ENCODE results near the gene SPTLC2.
"Not testable (repeated sequence)": the region's sequence is repeated elsewhere in the genome, so short reads cannot be mapped to it uniquely, and the experiment has no call there.

The SPTLC2 gene

DNA sequence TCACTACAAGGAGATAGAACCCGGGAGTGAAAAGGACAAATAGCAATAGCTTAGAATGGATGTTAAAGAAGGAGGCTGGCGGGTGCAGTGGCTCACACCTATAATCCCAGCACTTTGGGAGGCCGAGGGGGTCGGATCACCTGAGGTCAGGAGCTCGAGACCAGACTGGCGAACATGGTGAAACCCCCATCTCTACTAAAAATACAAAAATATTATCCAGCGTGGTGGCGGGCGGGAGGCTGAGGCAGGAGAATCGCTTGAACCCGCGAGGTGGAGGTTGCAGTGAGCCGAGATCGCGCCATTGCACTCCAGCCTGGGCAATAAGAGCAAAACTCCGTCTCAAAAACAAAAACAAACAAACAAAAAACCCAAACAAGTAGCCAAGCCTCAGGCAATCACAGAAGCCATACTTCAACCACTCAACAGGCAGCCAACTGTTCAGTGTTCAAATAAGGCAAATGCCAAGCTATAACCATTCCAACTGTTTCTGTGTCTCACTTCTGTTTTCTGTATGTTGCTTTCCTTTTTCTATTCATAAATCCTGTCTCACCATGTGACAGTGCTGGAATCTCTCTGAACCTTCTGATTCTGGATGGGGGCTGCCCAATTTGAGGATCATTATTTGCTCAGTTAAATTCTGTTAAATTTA lies 3.9 kb upstream of the SPTLC2 start:
- no peak for DNase-seq

DNA sequence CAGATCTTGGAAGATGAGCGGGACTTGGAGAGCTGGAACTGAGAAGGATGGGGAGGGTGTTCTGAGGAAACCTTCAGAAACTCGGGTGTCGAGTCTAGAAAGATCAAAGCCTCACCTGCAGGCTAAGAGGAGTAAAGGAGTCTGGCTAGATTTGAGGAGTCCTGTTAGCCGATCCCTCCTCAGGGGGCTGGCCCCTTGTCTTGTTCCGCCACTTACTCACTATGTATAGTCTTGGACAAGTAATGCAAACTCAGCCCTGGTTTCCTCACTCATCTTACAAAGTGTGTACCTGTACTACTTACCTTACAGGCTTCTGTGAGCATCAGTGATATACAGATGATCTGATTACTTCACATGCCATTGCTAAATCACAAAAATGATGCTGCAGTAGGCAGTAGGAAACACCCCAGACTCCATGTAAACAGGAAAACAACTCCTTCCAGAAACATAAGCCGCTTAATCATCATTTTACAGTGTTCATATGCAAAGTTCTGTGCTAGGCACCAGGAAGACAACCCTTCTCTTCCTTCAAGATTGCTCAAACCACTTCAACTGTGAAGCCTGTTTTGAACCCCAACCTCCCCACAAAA lies 2.0 kb upstream of the SPTLC2 start:
- no peak for DNase-seq

DNA sequence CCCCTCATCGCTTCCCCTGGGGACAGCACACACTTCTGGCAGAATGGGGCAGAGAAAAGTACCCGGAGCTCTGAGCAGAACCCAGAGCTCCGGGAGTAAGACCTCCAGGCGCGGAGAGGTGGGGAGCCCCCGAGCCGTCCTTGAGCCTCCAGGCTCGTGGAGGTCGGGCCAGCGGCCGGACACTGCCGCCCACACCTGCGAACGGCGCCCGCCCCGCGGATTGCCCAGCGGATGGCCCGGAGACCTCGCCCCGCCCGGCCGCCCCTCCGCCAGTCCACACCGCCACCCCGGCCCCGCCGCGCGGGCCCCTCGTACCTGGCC lies 344 bp downstream of the SPTLC2 start:
- DNase-seq, result no peak

DNA sequence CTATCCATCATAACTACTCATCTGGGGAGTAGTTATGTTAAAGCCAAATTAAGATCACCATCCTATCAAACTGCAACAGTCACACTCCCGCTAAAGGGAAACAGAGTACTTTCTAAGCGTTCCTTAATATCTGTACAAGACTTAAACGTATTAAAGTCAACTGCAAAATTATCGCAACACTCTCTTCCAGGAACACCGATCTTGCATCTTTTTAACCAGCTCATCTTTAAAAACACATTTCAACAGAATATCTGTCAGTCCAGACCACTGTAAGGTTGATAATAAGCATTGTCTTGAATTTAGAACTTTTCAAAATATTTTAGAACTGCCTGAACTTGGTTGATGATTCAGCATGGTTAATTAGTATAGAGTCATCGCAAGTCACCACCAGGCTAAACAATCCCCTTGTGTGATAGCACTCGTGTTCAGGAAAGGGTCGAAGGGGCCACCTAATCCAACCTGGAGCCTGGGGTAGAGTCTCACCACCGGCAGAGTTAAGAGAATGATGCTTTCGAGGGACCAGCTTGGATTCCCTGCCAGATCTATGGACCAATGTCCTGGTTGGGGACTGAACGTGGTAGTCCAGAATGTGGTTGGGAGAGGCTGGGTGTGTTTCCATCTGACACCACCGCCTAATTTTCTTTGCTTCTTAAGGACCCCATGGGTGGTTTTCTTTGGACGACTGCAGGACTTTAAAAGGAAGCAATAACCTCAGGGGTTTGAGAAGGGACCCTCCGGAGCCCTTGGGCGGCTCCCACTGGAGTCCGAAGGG lies 890 bp downstream of the SPTLC2 start:
- DNase-seq, result peak; percentile 72

DNA sequence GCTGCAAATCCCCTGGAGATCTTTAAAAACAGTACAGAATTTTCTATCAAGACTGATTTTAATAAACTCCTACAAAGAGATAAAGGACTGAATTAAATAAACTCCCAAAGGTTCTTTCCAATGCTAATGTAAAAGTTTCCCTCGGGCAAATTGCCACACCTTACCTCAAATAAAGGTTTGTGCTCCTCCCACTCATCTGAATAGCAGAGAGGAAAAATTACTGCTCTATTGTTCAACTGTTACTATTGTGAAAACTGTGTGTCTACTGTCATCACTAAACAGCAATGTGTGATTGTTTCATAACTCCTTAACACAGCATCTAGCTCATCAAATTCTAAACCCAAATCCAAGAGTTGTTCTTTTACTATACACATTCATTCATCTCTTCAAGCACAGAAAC lies 3.2 kb downstream of the SPTLC2 start:
- no peak for DNase-seq

DNA sequence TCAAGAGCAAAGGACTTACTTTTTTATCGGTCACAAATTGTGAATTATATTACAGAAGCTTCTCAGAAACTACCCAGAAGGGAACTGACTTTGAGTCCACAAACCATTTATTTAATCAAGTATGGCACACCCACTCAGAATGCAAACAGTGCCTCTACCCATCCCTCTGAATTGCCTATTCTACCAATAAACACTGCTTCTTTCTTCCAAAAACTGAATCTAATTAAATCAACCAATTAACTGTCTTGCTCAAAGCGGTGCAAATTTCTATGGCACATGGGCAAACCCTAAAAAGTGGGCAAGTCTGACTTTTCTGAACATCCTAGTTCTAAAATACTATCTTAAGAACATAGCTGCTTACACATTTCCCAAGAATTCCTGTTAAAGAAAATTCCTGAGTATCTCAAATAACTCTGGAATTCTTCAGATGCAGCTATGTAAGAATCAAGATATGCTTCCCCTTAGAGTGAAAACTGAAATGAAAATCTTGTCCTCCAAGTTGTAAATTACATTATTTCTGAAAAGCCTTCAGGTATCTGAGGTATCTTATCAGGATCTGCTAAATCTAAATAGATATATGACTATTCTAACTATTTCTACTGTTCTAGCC lies 4.3 kb downstream of the SPTLC2 start:
- no peak for DNase-seq

DNA sequence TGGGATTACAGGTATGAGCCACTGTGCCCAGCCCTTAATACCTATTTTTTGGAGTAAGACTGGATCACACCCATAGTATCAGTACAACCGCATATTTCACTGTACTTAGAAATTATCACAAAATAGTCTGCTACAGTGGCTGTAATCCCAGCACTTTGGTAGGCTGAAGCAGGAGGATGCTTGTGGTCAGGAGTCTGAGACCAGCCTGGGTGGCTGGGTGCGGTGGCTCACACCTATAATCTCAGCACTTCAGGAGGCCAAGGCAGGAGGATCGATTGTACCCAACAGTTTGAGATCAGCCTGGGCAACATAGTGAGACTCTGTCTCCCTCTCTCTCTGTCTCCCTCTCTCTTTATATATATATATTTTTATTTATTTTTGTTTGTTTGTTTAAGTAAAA lies 5.9 kb downstream of the SPTLC2 start:
- DNase-seq, result no peak

DNA sequence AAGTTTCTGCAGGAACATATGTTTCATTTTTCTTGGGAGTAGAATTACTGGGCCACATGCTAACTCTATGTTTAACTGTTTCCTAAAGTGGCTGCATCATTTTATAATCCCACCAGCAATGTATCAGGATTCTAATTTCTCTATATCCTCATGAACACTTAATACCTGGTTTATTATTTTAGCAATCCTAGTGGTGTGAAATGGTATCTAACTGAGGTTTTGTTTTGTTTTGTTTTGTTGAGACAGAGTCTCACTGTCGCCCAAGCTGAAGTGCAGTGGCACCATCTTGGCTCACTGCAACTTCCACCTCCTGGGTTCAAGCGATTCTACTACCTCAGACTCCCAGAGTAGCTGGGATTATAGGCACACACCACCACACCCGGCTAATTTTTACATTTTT lies 6.5 kb downstream of the SPTLC2 start:
- DNase-seq, result no peak

DNA sequence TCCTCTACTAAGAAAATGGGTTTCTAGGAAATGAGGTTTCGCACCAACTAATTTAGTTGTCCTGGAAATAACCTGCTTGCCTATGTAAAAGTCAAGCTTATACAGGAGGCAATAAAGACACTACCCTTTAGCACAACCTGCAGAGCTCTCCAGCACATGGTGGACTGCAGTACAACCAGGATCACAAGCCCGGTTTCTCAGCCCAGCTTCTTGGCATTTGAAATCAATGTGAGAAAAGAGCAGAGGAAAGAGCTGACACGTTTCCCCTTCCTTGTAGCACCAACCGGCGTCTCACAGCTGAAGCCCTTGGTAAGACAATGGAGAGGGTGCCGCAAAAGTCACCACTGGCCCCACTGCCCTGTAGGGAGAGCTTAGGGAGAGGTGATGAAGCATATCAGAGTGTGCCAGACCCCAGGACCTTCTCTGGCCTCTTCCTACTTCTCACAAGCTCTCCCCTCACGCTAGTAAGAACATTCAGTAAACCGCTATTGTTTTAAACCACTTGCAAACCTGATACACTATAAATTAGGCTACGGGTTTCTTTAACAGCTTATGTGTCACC lies 8.6 kb downstream of the SPTLC2 start:
- DNase-seq, result peak; percentile 60

DNA sequence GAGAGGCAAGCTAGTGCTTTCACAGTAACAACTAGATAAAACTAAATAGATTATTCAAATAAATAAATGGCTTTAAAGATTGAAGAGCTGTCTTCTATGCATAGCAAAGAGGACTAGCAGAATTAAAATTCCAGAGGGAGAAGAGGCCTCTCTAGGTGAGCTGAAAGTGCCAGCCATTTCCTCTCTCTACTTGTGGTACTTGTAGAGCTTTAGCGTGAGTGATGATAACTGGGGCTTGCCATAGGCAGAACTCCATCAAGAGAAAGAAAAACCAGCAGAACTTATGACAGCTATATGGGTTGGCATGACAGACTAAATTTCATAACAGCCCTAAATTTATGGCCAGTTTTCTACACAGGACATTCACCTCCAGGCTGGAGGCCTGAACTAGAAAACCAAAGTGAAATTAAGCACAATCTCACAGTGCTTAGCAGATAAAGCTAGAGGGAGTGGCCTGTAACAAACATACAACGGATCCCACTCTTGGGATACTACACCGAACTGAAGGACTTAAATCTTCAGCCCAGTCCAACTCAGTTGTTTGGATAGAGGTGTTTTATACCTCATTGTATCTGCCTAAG lies 11.0 kb downstream of the SPTLC2 start:
- no peak for DNase-seq

DNA sequence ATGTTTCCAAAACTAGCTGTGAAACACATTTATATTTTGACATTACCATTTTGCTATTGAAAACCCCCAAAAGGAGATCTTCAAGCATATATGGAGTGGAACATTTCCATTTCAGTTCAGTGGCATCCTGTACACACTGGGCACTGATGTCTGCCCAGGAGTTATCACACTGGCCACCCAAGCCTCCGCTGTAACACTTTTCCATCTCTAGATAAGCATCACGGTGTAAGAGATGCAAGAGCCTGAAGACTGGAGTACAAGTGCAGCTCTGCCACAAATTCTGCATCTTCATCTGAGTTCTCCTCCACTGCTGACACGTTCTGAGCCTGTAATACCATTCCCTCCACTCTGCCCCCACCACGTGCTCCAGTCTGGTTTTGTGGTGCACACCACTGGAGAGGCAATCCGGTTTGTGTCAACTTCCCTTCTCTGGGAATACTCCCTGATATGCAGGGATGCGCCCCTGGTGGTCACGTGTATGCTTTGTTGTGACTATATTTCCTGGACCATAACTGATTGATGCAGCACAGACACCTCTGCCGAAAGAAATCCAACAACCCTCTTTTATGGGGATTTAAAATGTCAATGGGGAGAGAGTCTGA lies 12.7 kb downstream of the SPTLC2 start:
- no peak for DNase-seq

DNA sequence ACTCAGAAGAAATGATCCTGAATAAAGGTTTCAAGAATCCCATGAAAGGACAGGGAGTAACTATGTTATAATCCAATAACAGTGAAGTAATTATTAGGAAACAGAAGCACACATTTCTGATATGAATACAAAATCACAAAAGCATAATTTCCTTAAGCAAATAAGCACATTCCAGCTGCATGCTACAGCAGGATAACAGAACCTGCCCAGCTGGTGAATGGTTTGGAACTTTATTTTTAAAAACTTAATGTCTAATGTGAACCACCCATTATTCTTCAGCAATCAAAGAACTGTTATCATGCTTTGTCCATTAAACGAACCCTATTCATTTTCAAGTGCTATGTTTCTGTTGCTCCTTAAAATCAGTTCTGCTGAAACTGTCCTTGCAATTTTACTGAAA lies 13.4 kb downstream of the SPTLC2 start:
- no peak for DNase-seq

DNA sequence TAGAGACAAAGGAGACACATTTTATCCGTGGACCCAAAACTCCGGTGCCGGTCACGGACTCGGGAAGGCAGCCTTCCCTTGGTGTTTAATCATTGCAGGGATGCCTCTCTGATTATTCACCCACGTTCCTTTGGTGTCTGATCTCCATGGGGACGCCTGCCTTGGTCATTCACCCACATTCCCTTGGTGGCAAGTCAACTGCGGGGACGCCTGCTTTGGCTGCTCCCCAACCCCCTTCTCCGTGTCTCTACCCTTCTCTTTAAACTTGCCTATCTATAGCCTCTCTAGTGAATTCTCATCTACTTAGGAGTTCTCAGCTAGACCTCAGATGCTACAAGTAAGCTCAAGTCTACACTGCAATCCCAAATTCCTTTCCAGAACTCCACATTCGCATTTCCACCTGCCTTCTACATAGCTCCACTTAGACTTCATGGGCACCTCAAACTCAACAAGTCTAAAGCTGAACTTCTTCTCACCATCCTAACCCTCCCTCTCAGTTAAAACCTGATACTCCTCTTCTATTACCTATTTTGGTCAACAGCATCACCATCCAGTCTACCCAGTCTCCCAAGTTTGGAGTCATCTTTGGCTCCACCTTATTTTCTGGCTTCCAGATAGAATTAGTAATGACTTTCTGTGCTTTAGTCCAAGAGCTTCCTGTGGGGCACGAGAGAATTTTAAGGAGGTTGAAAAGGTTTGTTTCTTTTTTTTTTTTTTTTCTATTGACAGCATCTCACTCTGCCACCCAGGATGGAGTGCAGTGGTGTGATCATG lies 14.4 kb downstream of the SPTLC2 start:
- no peak for DNase-seq

DNA sequence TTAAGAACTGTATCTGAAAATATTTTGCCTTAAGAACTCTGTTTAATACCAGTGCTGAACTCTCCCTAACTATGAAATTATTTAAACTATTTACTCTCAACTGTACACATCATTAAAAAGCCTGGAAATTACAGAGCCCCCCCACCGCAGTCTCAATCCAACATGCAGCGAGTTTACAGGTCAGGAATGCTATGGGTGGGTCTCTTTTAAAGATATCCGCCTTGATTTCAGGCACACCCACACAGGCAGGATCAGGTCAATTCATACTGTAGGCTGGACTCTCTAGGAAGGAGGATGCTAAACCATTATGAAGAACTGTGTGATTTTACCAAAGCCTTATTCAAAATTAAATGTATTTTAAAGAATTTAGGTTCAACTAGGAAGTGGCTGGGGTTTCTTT lies 16.5 kb downstream of the SPTLC2 start:
- DNase-seq, result no peak

DNA sequence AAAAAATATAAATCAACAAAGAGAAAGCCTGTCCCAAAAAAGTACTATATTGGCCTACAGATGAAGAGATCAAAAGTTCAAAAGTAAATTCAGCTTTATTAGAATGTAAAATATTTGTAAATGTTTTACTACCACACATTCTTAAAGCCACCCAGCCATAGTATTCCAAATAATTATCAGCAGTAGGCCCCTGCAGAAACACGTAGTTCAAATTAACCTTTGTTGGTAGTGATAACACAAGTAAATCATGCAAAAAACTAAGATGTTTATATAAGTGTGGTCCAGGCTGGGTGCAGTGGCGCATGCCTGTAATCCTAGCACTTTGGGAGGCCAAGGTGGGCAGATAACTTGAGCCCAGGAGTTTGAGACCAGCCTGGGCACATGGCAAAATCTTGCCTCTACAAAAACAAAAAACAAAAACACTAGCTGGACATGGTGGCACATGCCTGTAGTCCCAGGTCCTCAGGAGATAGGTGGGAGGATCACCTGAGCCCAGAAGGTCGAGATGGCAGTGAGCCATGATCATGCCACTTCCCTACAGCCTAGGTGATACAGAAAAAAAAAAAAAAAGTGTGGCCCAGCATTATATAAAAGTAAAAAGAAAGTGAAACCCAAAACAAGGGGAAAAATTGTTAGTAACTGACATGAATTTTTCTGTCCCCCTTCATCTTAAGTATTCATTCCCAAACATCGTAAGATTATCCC lies 17.9 kb downstream of the SPTLC2 start:
- DNase-seq, result no peak

DNA sequence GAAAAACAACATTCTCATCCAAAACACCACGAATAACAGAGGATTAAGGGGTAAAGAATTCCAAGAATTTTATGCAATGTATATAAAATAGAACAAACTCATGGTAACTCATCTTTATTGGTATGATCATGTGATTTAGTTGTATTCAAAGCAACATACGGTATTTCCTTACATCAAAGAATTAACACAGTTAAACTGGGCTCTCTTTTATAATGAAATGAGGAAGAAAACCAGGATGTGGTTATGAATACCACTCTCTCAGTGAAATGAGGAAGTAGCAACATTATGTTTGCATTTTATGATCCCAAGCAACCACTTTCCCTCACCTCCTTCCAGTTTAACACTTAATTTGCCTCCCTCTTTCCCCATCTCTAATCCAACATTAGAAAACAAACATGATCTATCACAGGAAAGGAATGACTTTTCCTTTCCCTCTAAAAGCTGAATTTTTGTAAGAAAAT lies 22.9 kb downstream of the SPTLC2 start:
- DNase-seq, result no peak

DNA sequence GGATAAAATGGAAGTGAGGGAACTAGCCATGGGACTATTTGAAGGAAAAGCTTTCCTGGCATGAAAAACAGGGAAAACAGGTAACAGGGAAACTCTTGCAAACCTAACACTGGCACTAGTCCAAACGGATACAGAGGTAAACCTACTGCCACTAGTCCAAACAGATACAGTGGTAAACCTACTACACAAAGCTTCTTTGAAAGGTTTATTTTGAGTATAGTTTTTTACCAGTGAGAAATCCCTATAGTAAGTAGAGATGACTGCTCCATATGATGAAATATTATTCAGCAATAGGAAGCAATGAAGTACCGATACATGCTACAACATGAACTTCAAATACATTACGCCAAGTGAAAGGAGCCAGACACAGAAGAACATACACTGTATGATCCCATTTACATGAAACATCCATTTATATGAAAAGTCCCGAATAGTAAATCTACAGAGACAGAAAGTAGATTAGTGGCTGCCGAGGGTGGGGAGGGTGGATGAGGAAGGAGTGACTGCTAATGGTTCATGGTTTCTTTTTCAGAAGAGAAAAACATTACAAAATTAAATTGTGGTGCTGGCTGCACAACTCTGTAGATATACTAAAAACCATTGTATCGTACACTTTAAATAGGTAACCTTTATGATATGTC lies 25.5 kb downstream of the SPTLC2 start:
- no peak for DNase-seq

DNA sequence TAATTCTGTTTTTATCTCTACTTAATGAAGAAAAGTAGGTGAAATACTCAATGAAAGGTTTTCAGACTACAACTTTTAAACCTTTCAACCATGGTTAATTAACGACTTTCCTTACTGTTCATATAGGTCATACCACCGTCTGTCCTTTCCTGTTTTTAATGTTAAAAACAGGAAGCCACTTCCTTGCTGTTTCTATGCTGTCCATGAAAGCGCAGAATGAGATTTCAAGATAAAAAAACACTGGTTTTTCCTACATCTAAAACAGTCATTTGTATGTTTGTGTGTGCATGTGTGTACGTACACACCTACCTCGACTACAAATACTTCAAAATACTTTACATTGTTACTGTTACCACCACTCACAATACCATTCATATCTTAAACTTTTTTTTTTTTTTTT lies 27.3 kb downstream of the SPTLC2 start:
- no peak for DNase-seq

DNA sequence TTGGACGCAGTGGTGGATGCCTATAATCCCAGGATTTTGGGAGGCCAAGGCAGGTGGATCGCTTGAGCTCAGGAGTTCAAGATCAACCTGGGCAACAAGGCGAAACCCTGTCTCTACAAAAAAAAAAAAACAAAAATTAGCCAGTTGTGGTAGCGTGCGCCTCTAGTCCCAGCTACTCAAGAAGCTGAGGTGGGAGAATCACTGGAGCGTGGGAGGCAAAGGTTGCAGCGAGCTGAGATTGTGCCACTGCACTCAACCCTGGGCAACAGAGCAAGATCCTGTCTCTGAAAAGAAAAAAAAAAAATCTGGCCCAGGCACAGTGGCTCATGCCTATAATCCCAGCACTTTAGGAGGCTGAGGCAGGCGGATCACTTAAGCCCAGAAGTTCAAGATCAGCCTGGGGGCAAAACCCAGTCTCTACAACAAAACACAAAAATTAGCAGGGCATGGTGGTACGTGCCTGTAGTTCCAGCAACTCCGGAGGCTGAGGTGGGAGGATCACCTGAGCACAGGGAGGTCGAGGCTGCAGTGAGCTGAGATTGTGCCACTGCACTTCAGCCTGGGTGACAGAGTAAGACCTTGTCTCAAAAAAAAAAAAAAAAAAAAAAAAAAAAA lies 27.9 kb downstream of the SPTLC2 start:
- not testable (repeated sequence) for DNase-seq

DNA sequence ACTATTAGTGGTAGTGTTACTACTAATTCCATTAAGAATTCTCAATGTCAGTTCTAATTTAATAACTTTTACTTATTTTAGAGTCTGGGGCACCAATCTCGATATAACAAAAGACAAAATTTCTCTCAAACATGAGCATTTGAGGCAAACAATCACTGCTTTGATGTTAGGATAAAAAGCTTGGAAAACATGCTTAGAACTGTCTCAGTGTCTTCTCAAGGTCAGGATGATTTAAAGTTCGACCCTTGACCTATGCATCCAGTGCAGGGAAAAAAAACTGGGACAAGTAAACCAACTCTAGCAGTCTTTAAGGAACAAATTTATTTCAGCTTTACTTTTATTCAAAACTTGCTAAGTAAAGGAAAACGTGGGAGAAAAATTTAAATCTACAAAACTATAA lies 31.1 kb downstream of the SPTLC2 start:
- no peak for DNase-seq
